ENCODE data around the gene NLRP12.

DNA sequence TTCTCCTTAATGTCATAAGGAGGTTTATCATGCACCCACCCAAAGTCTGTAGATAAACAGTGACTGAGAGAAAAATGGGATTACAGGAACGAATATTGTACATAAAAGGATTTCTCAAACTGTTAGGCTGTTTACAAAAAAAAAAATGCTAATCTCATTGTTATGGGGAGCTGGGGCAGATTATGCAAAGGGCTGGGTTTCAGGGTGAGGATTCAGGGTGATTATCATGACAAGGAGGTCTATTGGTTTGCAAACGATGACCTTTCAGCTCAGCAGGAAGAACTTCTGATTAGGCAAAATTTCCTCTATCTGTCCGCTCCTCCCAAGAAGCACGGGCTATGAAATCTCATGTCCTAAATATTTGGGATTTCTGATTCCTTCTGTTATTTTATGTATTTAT, 41.4 kb downstream of the NLRP12 start:
- TF ChIP-seq, protein P1, sequence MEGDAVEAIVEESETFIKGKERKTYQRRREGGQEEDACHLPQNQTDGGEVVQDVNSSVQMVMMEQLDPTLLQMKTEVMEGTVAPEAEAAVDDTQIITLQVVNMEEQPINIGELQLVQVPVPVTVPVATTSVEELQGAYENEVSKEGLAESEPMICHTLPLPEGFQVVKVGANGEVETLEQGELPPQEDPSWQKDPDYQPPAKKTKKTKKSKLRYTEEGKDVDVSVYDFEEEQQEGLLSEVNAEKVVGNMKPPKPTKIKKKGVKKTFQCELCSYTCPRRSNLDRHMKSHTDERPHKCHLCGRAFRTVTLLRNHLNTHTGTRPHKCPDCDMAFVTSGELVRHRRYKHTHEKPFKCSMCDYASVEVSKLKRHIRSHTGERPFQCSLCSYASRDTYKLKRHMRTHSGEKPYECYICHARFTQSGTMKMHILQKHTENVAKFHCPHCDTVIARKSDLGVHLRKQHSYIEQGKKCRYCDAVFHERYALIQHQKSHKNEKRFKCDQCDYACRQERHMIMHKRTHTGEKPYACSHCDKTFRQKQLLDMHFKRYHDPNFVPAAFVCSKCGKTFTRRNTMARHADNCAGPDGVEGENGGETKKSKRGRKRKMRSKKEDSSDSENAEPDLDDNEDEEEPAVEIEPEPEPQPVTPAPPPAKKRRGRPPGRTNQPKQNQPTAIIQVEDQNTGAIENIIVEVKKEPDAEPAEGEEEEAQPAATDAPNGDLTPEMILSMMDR (IDR thresholded peaks at IDR 0.05): no peak
- TF ChIP-seq EZH2 (IDR thresholded peaks at IDR 0.05): no peak
